HepG2 (cell line): ENCODE results near the gene FUT3. TPM values are rescaled to one million over a fixed set of nuclear protein-coding genes. Genes with fewer than 3 reads are reported as not detected.
A peak's percentile ranks its signal among the peaks of the same experiment; 100 is the strongest.

Experiments used
- AKNA ChIP-seq: sonication (generic); formaldehyde crosslinking; IDR thresholded peaks from 2 replicates; pipeline ENCODE4 v1.4.0; 2020; ENCODE audit warnings: missing genetic modification reagents, borderline replicate concordance
- ARID4A ChIP-seq: sonication (generic); formaldehyde crosslinking; IDR thresholded peaks from 2 replicates; pipeline ENCODE4 v1.5.0; 2020; ENCODE audit warnings: mild to moderate bottlenecking, missing genetic modification reagents, borderline replicate concordance
- HNRNPL ChIP-seq: fragments of 200-400 bp; formaldehyde crosslinking; IDR thresholded peaks from 2 replicates; pipeline ENCODE4 v1.6.1; 2017; ENCODE audit warnings: mild to moderate bottlenecking, low read depth, low read length
- KLF15 ChIP-seq: sonication (generic); formaldehyde crosslinking; IDR thresholded peaks from 2 replicates; pipeline ENCODE4 v1.8.1; 2023; ENCODE audit warnings: borderline replicate concordance, mild to moderate bottlenecking, inconsistent platforms, missing genetic modification reagents, mixed read lengths
- MXI1 ChIP-seq: IDR thresholded peaks from 3 replicates; pipeline ENCODE4 v1.6.1; 2012; ENCODE audit warnings: low read depth, low read length, inconsistent platforms, borderline replicate concordance
- NPAS2 ChIP-seq: sonication (generic); formaldehyde crosslinking; IDR thresholded peaks from 2 replicates; pipeline ENCODE4 v1.8.0; 2022; ENCODE audit warnings: mild to moderate bottlenecking, missing genetic modification reagents, borderline replicate concordance
- SALL1 ChIP-seq: sonication (generic); formaldehyde crosslinking; IDR thresholded peaks from 2 replicates; pipeline ENCODE4 v1.8.0; 2022; ENCODE audit warnings: mild to moderate bottlenecking, missing genetic modification reagents
- ZBTB38 ChIP-seq: sonication (generic); formaldehyde crosslinking; IDR thresholded peaks from 2 replicates; pipeline ENCODE4 v1.5.1; 2020; ENCODE audit warnings: mild to moderate bottlenecking, missing genetic modification reagents
- ZEB1 ChIP-seq: IDR thresholded peaks from 2 replicates; pipeline ENCODE4 v1.6.1; 2012; ENCODE audit warnings: mild to moderate bottlenecking, low read depth, inconsistent platforms; ENCODE audit not compliant: insufficient replicate concordance
- ZNF512 ChIP-seq: sonication (generic); formaldehyde crosslinking; IDR thresholded peaks from 2 replicates; pipeline ENCODE4 v1.4.0; 2020; ENCODE audit warnings: mild to moderate bottlenecking, missing genetic modification reagents
- ZNF547 ChIP-seq: sonication (generic); formaldehyde crosslinking; IDR thresholded peaks from 2 replicates; pipeline ENCODE4 v1.5.1; 2020; ENCODE audit warnings: mild to moderate bottlenecking, missing genetic modification reagents
- ZNF660 ChIP-seq: sonication (generic); formaldehyde crosslinking; IDR thresholded peaks from 2 replicates; pipeline ENCODE4 v1.5.1; 2020; ENCODE audit warnings: mild to moderate bottlenecking, low read depth, missing genetic modification reagents, borderline replicate concordance
- ZSCAN20 ChIP-seq: sonication (generic); formaldehyde crosslinking; IDR thresholded peaks from 2 replicates; pipeline ENCODE4 v1.4.0; 2020; ENCODE audit warnings: missing genetic modification reagents, mild to moderate bottlenecking, borderline replicate concordance
- polyA plus RNA-seq, 8 experiments: library from polyadenylated mRNA; depleted of rRNA in 3 of 8; stranded (reverse) in 7 of 8; unstranded in 1 of 8; fragments of >200 nt; fragmentation: Illumina TruSeq in 4 of 8; extraction: Trizol in 4 of 8; gene quantifications; 2 replicates each; pipeline versions ENCODE4 v1.2.1 to v1.2.3, GENCODE V29; 2011 to 2016; ENCODE audit warnings: low read depth in 4 of 8, missing spikeins in 1 of 8, mixed read lengths in 1 of 8; ENCODE audit not compliant: insufficient read depth in 1 of 8
- total RNA-seq, 5 experiments: library from RNA; depleted of rRNA; stranded (reverse); fragments of >200 nt; fragmentation: Illumina TruSeq; extraction: Trizol; gene quantifications; 2 replicates each; pipeline ENCODE4 v1.2.3, GENCODE V29; 2016; ENCODE audit warnings: low read depth in 1 of 5

Gene FUT3
- total and polyA plus RNA-seq, 2 of the 13 experiments (the other 11 are each of a cell fraction or from before 2014, with no cell fraction given), result 0.53 to 1.1 TPM

GRCh38 chr19:5839065-5840017 is 11.9 kb downstream of the FUT3 start, which contains the start of gene FUT6 (continued):
- no peak for TF ChIP-seq AKNA (CRISPR knock-in tag)
- no peak for TF ChIP-seq ZEB1
- no peak; the same call in 1 of the 2 replicates for TF ChIP-seq ARID4A (CRISPR knock-in tag)
- peak; percentile 46; the same call in 1 of the 2 replicates for TF ChIP-seq ZBTB38
- no peak for TF ChIP-seq ZNF660
- TF ChIP-seq NPAS2 (CRISPR knock-in tag), result no peak
- no peak for TF ChIP-seq ZSCAN20 (CRISPR knock-in tag)
- peak; percentile 9; the same call in 1 of the 3 replicates for TF ChIP-seq MXI1
- TF ChIP-seq SALL1 (CRISPR knock-in tag), result peak; percentile 68
- no peak for TF ChIP-seq HNRNPL
- TF ChIP-seq KLF15 (CRISPR knock-in tag), result no peak
- TF ChIP-seq ZNF547 (CRISPR knock-in tag), result peak; percentile 54; the same call in 1 of the 2 replicates
- 0 out of 2 replicates have a peak, but pooled peaks have one; percentile 35 for TF ChIP-seq ZNF512 (CRISPR knock-in tag)
